A204.1 (cell line): ENCODE measurements around the gene NUP188.

Experiments
- FAIRE-seq: peaks from 2 replicates; lab custom pipeline; 2012; peaks lifted over from hg19 to GRCh38; lab: Jason Lieb, UNC

The NUP188 gene, protein sequence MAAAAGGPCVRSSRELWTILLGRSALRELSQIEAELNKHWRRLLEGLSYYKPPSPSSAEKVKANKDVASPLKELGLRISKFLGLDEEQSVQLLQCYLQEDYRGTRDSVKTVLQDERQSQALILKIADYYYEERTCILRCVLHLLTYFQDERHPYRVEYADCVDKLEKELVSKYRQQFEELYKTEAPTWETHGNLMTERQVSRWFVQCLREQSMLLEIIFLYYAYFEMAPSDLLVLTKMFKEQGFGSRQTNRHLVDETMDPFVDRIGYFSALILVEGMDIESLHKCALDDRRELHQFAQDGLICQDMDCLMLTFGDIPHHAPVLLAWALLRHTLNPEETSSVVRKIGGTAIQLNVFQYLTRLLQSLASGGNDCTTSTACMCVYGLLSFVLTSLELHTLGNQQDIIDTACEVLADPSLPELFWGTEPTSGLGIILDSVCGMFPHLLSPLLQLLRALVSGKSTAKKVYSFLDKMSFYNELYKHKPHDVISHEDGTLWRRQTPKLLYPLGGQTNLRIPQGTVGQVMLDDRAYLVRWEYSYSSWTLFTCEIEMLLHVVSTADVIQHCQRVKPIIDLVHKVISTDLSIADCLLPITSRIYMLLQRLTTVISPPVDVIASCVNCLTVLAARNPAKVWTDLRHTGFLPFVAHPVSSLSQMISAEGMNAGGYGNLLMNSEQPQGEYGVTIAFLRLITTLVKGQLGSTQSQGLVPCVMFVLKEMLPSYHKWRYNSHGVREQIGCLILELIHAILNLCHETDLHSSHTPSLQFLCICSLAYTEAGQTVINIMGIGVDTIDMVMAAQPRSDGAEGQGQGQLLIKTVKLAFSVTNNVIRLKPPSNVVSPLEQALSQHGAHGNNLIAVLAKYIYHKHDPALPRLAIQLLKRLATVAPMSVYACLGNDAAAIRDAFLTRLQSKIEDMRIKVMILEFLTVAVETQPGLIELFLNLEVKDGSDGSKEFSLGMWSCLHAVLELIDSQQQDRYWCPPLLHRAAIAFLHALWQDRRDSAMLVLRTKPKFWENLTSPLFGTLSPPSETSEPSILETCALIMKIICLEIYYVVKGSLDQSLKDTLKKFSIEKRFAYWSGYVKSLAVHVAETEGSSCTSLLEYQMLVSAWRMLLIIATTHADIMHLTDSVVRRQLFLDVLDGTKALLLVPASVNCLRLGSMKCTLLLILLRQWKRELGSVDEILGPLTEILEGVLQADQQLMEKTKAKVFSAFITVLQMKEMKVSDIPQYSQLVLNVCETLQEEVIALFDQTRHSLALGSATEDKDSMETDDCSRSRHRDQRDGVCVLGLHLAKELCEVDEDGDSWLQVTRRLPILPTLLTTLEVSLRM (N-terminal part only)

DNA sequence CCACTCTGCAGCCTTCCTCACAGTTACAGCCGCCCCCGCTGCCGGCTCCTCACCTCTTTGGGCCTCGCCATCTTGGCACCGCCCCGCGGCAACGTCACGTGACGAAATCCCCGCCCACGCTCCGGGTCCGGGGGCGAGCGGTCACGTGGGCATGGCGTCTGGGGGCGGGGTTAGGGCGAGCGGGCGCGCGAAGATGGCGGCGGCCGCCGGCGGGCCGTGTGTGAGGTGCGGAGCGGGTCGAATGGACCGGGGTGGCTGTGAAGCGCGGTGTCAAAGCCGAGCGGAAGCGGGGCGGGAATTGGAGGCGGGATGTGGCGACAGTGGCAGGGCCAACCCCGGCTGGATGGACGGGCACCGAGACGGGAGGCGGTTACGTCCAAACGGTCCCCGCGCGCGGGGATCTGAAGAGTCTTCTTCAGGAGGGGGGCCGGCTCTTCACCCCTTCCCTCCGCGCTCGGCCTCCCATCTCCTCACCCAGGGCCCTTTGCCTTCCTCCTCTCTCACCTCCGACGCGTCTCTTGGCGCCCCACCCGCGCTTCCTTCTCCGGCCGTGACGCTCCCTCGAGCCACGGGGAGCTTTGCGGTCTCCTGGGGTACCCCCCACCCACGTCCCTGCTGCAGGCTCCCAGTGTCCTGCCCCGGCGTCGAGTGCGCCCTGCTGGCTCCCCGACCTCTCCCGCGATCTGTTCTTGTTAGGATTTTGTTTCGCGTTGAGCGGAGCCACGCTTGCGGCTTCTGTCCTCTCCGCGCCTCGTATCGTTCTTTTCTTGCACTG lies at the start of gene NUP188, which contains the start of gene DOLK:
NUP188 (plus strand) TSS at position 173 of the 775 bp plus-strand sequence; CDS start at position 194, 21 bp downstream.
DOLK (minus strand) TSS at position 77 of the 775 bp plus-strand sequence. CDS start 300 bp downstream, outside the sequence.
- FAIRE-seq: no peak

GRCh38 chr9:128898382-128898781 lies 49.1 kb upstream of the NUP188 start:
- no peak for FAIRE-seq

DNA sequence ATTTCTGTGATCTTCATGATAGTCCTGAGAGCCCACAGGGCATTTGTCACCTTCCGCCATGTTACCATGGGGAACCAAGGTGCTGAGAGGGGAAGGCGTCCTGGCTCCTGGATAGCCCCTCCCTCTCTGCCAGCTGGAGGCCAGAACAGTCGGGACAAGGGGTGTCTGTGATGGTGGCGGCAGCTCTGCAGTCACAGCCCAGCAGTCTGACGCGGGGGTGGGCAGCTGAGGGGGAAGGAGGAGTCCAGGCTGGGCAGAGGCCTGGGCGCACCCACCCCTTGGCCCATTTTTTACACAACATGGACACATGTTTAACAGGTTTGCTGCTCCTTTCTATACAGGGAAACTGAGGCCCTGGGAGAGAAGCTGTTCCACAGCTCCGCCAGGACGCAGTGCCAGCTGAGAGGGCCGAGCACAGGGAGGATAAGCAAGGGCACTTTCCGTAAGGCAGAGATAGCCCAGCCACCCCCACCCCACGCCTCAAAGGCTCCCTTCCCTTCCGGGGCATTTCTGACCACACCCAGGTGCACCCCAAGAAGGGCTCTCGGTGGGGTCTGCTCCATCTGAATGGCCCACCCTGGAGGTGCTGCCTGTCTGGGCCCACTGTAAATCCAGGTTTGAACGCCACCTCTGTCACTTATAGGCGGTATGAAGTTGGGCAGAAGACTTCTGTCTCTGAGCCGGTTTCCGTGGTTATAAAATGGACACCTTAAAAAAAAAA lies 48.5 kb upstream of the NUP188 start:
- no peak for FAIRE-seq

- no peak for FAIRE-seq
Measured at GRCh38 chr9:128899566-128900322, 47.8 kb upstream of the NUP188 start.

DNA sequence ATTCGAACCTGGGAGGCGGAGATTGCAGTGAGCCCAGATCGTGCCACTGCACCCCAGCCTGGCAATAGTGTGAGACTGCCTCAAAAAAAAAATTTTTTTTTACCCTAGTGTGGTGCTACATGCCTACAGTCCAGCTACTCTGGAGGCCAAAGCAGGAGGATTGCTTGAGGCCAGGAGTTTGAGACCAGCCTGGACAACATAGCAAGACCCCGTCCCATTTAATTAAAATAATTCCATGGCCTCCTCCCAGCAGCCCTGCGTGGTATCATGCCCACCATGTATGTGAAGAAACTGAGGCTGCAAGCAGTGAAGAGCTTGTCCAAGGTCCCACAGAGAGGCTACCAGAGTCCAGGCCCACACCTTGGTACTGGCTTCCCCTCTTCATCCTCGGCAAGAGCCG lies 46.1 kb upstream of the NUP188 start:
- FAIRE-seq: no peak

GRCh38 chr9:128901822-128902221 lies 45.7 kb upstream of the NUP188 start:
- FAIRE-seq: no peak

DNA sequence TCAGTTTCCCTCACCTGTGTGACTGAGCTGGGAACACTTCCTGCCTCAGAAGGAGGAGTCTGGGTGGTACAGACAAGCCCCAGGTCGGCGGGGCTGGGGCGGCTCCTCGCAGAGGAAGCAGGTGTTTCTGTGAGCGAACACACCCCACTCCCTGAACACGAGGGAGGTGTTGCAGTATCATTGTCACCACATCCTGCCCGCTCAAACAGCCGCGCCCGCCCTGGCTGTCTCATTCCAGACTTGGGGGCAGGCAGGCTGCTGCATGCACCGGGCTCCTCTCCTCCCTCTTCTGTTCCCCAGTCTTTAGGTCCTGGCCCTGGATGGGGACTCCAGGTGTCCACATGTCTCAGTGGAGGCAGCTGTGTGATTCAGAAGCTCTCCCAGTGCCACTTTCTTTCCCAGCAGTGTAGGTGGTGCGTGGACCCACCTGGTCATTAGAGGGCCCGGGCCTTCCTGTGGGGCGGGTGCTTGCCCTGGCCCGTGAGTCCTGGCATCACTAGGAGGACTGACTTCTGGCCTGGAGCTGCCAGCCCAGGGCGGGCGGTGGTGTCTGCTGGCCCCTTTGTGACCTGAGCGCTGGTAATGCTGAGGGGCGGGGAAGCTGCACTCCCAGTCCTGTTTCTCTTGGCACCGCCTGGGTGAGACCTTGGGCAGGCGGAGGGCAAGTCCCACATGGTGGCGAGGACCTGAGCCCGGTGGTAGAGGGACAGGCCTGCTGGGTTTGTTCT lies 45.0 kb upstream of the NUP188 start:
- FAIRE-seq: no peak

GRCh38 chr9:128903079-128903461 lies 44.4 kb upstream of the NUP188 start:
- no peak for FAIRE-seq

DNA sequence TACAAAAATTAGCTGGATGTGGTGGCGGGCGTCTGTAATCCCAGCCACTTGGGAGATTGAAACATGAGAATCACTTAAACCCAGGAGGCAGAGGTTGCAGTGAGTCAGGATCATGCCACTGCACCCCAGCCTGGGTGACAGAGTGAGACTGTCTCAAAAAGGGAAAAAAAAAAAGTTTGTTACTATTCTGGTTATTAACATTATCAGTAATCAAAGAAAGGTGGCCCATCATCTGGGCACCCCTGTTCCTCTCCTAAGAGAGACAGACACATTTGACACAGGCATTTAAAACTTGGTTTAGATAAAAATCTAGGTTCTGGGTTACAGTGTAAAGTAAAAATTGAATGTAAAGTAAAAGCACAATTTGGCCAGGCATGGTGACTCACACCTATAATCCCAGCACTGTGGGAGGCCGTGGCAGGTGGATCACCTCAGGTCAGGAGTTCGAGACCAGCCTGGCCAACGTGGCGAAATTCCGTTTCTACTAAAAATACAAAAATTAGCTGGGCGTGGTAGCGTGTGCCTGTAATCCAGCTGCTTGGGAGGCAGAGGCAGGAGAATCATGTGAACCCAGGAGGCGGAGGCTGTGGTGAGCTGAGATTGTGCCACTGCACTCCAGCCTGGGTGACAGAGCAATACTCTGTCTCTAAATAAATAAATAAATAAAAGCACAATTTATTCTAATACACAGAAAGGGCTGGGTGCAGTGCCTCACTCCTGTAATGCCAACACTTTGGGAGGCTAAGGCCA lies 43.5 kb upstream of the NUP188 start:
- no peak for FAIRE-seq

DNA sequence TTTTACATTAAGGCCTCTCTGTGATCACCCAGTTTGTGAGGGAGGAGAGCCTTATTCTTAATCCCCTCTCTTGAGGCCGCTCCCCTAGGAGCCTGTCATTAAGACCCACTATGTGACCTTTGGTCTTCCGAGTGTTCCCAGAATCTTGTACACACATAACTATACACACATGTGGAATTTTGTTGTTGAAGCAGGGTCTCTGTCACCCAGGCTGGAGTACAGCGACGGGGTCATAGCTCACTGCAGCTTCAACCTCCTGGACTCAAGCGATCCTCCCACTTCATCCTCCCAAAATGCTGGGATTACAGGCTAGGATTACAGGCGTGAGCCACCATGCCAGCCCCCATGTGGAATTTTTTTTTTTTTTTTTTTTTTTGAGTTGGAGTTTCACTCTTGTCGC lies 41.5 kb upstream of the NUP188 start:
- no peak for FAIRE-seq

DNA sequence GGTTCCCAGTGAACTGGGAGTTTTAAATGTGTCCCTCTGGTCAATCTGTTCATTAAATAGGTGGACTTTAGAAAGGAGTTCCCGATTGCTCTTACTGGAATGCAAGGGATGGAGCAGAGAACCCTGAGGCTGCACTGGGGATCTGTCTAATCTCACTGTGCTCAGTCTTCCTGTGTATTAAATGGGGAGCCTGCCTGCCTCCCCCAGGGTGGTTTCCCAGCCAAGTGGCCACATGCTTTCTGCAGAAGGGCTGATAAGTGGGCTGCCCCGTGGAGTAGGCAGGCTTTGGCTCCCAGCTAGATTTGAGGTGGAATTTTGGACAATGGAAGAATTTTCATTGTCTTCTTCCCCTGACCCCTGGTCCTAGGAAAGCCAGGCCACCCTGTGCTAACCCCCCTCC lies 40.8 kb upstream of the NUP188 start:
- no peak for FAIRE-seq

- FAIRE-seq: no peak
Measured at GRCh38 chr9:128908372-128908771, 39.1 kb upstream of the NUP188 start.

DNA sequence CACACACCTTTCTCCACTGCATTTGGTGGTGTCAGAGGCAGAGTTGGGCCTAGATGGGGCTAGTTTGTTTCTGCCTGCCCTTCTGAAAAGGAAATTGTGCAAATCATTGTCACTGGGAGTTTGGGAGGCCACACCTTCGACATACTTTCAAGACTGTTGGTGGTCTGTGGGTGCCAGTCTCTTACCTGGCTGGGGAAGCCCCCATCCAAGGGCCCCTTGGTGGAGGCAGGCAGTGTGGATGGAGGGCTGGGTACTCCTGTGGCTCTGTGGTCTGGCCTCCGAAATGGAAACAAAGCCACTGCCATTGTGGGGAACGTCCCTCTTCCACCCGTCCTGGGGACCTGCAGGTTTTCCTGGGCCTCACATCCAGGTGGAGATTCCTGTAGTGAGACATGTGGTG lies 37.6 kb upstream of the NUP188 start:
- FAIRE-seq: no peak

DNA sequence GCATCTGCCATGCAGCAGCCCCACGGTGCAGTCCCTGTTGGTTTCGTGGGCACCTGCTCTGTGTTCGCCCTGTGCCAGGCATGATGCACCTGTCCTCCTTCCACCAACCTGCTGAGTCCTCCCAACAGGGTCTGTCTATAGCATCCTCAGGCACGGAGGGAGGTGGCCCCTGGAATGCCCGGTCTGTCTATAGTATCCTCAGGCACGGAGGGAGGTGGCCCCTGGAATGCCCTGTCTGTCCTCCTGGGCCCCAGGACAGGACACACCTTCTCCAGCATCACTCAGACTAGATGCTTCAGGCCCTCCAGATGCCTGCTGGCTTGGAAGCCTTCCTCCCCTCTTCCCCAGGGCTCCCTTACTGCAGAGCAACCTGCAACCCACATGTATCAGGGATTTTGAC lies 36.6 kb upstream of the NUP188 start:
- no peak for FAIRE-seq

GRCh38 chr9:128911529-128912035 lies 35.9 kb upstream of the NUP188 start:
- FAIRE-seq: no peak

- no peak for FAIRE-seq
Measured at GRCh38 chr9:128912270-128912853, 35.1 kb upstream of the NUP188 start.

- no peak for FAIRE-seq
Measured at GRCh38 chr9:128913048-128913900, 34.2 kb upstream of the NUP188 start.
